GM12878 (cell line): ENCODE results near the gene GNPTG. TPM values are rescaled to one million over a fixed set of nuclear protein-coding genes. Genes with fewer than 3 reads are reported as not detected.
A peak's percentile ranks its signal among the peaks of the same experiment; 100 is the strongest.

ENCODE experiments used
- ATAC-seq: fragments of 200-7000 bp; cut with Tn5 transposase; 3 replicates; pipeline ENCODE4 v1.9.1; 2020; ENCODE audit warnings: mild to moderate bottlenecking, moderate library complexity
- BruUV-seq: library from RNA; stranded (reverse); fragments of 400-500 nt; replicated peaks from 2 replicates; lab custom pipeline; 2021; lab: Mats Ljungman, UMichigan
- CTCF ChIA-PET: fragments of 300-600 bp; sonication (Branson Sonifier 250); formaldehyde crosslinking; extraction: SDS; loops from one replicate; lab custom pipeline; 2021; ENCODE audit warnings: inconsistent platforms; lab: Yijun Ruan, JAX
- POLR2A ChIA-PET: fragments of 350-600 bp; formaldehyde crosslinking; extraction: SDS; loops from one replicate; lab custom pipeline; 2021; ENCODE audit warnings: inconsistent platforms; lab: Charles Lee
- RAD21 ChIA-PET: fragments of 300-600 bp; sonication (Branson Sonifier 250); formaldehyde crosslinking; loops from one replicate; lab custom pipeline; 2023; ENCODE audit warnings: antibody characterized with exemption; ENCODE audit not compliant: unreplicated experiment; lab: Charles Lee
- SMC1A ChIA-PET: fragments of 300-600 bp; sonication (Branson Sonifier 250); formaldehyde crosslinking; loops from one replicate; lab custom pipeline; 2023; ENCODE audit not compliant: unreplicated experiment, uncharacterized antibody; lab: Charles Lee
- DNase-seq: peaks from one replicate; pipeline ENCODE4 v3.0.0-alpha.2; 2011; ENCODE audit warnings: low read depth, low spot score
- FAIRE-seq: peaks from 3 replicates; lab custom pipeline; 2011; peaks lifted over from hg19 to GRCh38; lab: Jason Lieb, UNC
- H2AFZ ChIP-seq: 2 replicates; pipeline ENCODE4 v1.6.0; 2011; ENCODE audit warnings: low read depth, low read length, control low read depth; ENCODE audit not compliant: control insufficient read depth
- H3K27ac ChIP-seq: 2 replicates; pipeline ENCODE4 v1.5.1; 2011; ENCODE audit warnings: control low read depth; ENCODE audit not compliant: control insufficient read depth, insufficient read depth
- H3K27me3 ChIP-seq, 2 experiments: replicated peaks in 1 of 2; 2 replicates each; pipeline versions ENCODE4 v1.6.0 to v1.6.1; 2011; ENCODE audit warnings: low read length in 1 of 2; ENCODE audit not compliant: control insufficient read depth in 2 of 2, insufficient read depth in 2 of 2
- H3K36me3 ChIP-seq, 2 experiments: 2 replicates each; pipeline ENCODE4 v1.5.1; 2011; ENCODE audit warnings: low read length in 1 of 2; ENCODE audit not compliant: control insufficient read depth in 2 of 2, insufficient read depth in 2 of 2
- H3K4me1 ChIP-seq: 2 replicates; pipeline ENCODE4 v1.6.1; 2011; ENCODE audit warnings: mild to moderate bottlenecking, low read length, moderate library complexity, mixed read lengths; ENCODE audit not compliant: control insufficient read depth, insufficient read depth
- H3K4me2 ChIP-seq: 2 replicates; pipeline ENCODE4 v1.6.0; 2011; ENCODE audit warnings: control low read depth; ENCODE audit not compliant: control insufficient read depth, insufficient read depth
- H3K4me3 ChIP-seq: fragments of 200-600 bp; sonication (generic); 2 replicates; pipeline ENCODE4 v1.5.1; 2016
- H3K79me2 ChIP-seq: 2 replicates; pipeline ENCODE4 v1.6.0; 2011; ENCODE audit warnings: low read length; ENCODE audit not compliant: control insufficient read depth, insufficient read depth
- H3K9ac ChIP-seq: 2 replicates; pipeline ENCODE4 v1.8.0; 2011; ENCODE audit warnings: low read length, control low read depth, mixed read lengths; ENCODE audit not compliant: control insufficient read depth, insufficient read depth
- H3K9me3 ChIP-seq: replicated peaks from 3 replicates; pipeline ENCODE4 v1.5.1; 2011; ENCODE audit warnings: mild to moderate bottlenecking, low read length; ENCODE audit not compliant: control insufficient read depth, insufficient read depth
- H4K20me1 ChIP-seq: 2 replicates; pipeline ENCODE4 v1.6.0; 2011; ENCODE audit not compliant: control insufficient read depth, insufficient read depth
- DPF2 ChIP-seq: fragments of 450-650 bp; IDR thresholded peaks from 2 replicates; pipeline ENCODE4 v1.6.1; 2017; ENCODE audit warnings: mild to moderate bottlenecking
- EP300 ChIP-seq, 2 experiments: fragments of 150-350 bp in 1 of 2; IDR thresholded peaks; 2 replicates each; pipeline ENCODE4 v1.6.1; 2011 to 2012; ENCODE audit warnings: low read depth in 2 of 2, low read length in 2 of 2, borderline replicate concordance in 1 of 2, improper control_type of control experiment in 1 of 2, inconsistent platforms in 1 of 2; ENCODE audit not compliant: control insufficient read depth in 1 of 2
- IKZF1 ChIP-seq: fragments of 450-650 bp; conservative IDR thresholded peaks from 2 replicates; pipeline ENCODE4 v1.6.1; 2017; ENCODE audit warnings: antibody characterized with exemption, mild to moderate bottlenecking
- POLR2A ChIP-seq: IDR thresholded peaks from 2 replicates; pipeline ENCODE4 v1.6.1; 2011; ENCODE audit warnings: low read depth, mild to moderate bottlenecking, low read length
- POLR2AphosphoS5 ChIP-seq: IDR thresholded peaks from 2 replicates; pipeline ENCODE4 v1.6.1; 2011; ENCODE audit warnings: mild to moderate bottlenecking, low read length, inconsistent platforms
- RUNX3 ChIP-seq: IDR thresholded peaks from 2 replicates; pipeline ENCODE4 v1.6.1; 2012; ENCODE audit warnings: low read length, inconsistent platforms
- TBL1XR1 ChIP-seq: IDR thresholded peaks from 2 replicates; pipeline ENCODE4 v1.6.1; 2012; ENCODE audit warnings: low read depth, low read length, improper control_type of control experiment
- TCF3 ChIP-seq: IDR thresholded peaks from 2 replicates; pipeline ENCODE4 v1.6.1; 2012; ENCODE audit warnings: low read depth, mild to moderate bottlenecking, low read length, borderline replicate concordance; ENCODE audit not compliant: insufficient read depth
- WGBS: methylation state at CpG from one replicate; pipeline ENCODE4 v1.1.6; 2016; ENCODE audit warnings: low lambda C conversion rate; ENCODE audit not compliant: insufficient replicate concordance, insufficient coverage; ENCODE audit errors: missing lambda C conversion rate; 5-methylcytosine and 5-hydroxymethylcytosine counted together
- in situ Hi-C: fragments of 300-500 bp; cut with MboI; formaldehyde crosslinking; loops from 9 replicates; pipeline ENCODE4 v1.14.3; 2018; ENCODE audit warnings: mixed read lengths
- intact Hi-C: fragments of 100-400 bp; cut with micrococcal nuclease; formaldehyde crosslinking; loops from one replicate; pipeline ENCODE4 v1.14.2; 2022; ENCODE audit not compliant: unreplicated experiment
- polyA plus RNA-seq, 11 experiments: library from polyadenylated mRNA; depleted of rRNA in 4 of 11; unstranded in 6 of 11; stranded (reverse) in 5 of 11; fragments of >200 nt; fragmentation: Nextera tagmentation in 4 of 11; fragmentation: Illumina TruSeq in 1 of 11; extraction: Ambion mirVana in 4 of 11; extraction: Trizol in 1 of 11; gene quantifications; 1 replicate in 1 of 11; 2 replicates in 10 of 11; pipeline versions ENCODE4 v1.2.1 to v1.2.3, GENCODE V29; 2011 to 2016; ENCODE audit warnings: inconsistent platforms in 2 of 11, missing spikeins in 2 of 11, low read depth in 1 of 11
- total RNA-seq, 4 experiments: library from RNA; depleted of rRNA in 3 of 4; stranded (reverse); fragments of >200 nt in 3 of 4; fragmentation: Illumina TruSeq in 1 of 4; extraction: Trizol in 1 of 4; gene quantifications; 2 replicates each; pipeline versions ENCODE4 v1.2.1 to v1.2.3, GENCODE V29; 2013 to 2021

Gene GNPTG
- total and polyA plus RNA-seq, 10 of the 15 experiments (the other 5 are each of a cell fraction or from before 2014, with no cell fraction given) = 0.80 to 32.6 (median 20.9) TPM

GRCh38 chr16:1355591-1355990 lies 3.9 kb downstream of the GNPTG start (continued):
- no peak for TF ChIP-seq TCF3
- no peak for TF ChIP-seq RUNX3
- no peak for TF ChIP-seq DPF2

- Histone ChIP-seq H3K36me3 (no peaks in the 10 kb centered on the region; a peak in 2 of 4 replicates), H3K4me1 (no peaks in the 10 kb centered on the region), H3K4me2 (no peak overlapping the region), H4K20me1 (no peaks in the 10 kb centered on the region)
- DNase-seq = no peak
- RAD21 ChIA-PET = no interaction called here
- FAIRE-seq = no peak
- TF ChIP-seq IKZF1 (no peak), POLR2AphosphoS5 (no peak), EP300 (IDR thresholded peaks at IDR 0.05; ENCODE audit: borderline replicate concordance in 1 of 2, control insufficient read depth in 1 of 2, low read depth in 2 of 2, low read length in 2 of 2) (no peak), POLR2A (0 out of 2 replicates have a peak, but pooled peaks have one; percentile 6), TBL1XR1 (no peak)
- TF ChIP-seq, all 136 proteins: peak for 1
- intact Hi-C loops (no loop called here), in situ Hi-C loops (no loop called here)
- peaks cover 17% of the 10 kb centered on the region for H3K79me2 ChIP-seq
- ChIA-PET CTCF (no interaction called here), SMC1A (no interaction called here), POLR2A (no interaction called here)
- H2AFZ ChIP-seq = no peak overlapping the region
- H3K9me3 ChIP-seq = no peaks in the 10 kb centered on the region
- 73% methylated on average over 28 of the region's 33 CpGs for WGBS
- ATAC-seq = no peak
- BruUV-seq = no TSS peak
- H3K27ac ChIP-seq = no peak overlapping the region
- no peak overlapping the region for H3K4me3 ChIP-seq
- no peak overlapping the region for H3K9ac ChIP-seq
- H3K27me3 ChIP-seq = no peaks in the 10 kb centered on the region
These were observed 4.5 kb downstream of the GNPTG start for GRCh38 chr16:1356061-1356900.
